Stimulated activated CD4-positive, alpha-beta T cell treated with anti-CD3 and anti-CD28 coated beads, Interleukin-1b, Interleukin-23, amount 100 ng/mL, for 24 hours (primary cell): ENCODE results near the gene CHMP6.

Experiments
- DNase-seq, 4 experiments: peaks; one replicate each; pipeline ENCODE4 v3.0.0-alpha.2; 2020; ENCODE audit warnings: low read depth in 4 of 4, low spot score in 1 of 4

Gene CHMP6

GRCh38 chr17:81042606-81043005 is 51.0 kb downstream of the CHMP6 start:
- no peak for DNase-seq

- no peak for DNase-seq
Observed at GRCh38 chr17:81043319-81043724, 51.7 kb downstream of the CHMP6 start.

- DNase-seq = no peak
Observed at GRCh38 chr17:81043725-81044427, 52.2 kb downstream of the CHMP6 start.

- DNase-seq = no peak
Observed at GRCh38 chr17:81044428-81044763, 52.8 kb downstream of the CHMP6 start.

- DNase-seq = no peak
Observed at GRCh38 chr17:81044764-81045589, 53.3 kb downstream of the CHMP6 start.

- no peak for DNase-seq
Observed at GRCh38 chr17:81045590-81046095, 54.0 kb downstream of the CHMP6 start.

GRCh38 chr17:81046132-81046769 is 54.6 kb downstream of the CHMP6 start:
- no peak for DNase-seq

GRCh38 chr17:81046770-81047359 is 55.2 kb downstream of the CHMP6 start:
- DNase-seq = no peak

GRCh38 chr17:81048827-81049371 is 57.3 kb downstream of the CHMP6 start:
- no peak for DNase-seq

- no peak for DNase-seq
Observed at GRCh38 chr17:81049372-81049911, 57.8 kb downstream of the CHMP6 start.
